ENCODE results near the gene EVI2A. TPM values are rescaled to one million over a fixed set of nuclear protein-coding genes. Genes with fewer than 3 reads are reported as not detected.

Gene EVI2A
- total and polyA plus RNA-seq, 8 donors: 1.9 to 30.9 (median 2.9) TPM

DNA sequence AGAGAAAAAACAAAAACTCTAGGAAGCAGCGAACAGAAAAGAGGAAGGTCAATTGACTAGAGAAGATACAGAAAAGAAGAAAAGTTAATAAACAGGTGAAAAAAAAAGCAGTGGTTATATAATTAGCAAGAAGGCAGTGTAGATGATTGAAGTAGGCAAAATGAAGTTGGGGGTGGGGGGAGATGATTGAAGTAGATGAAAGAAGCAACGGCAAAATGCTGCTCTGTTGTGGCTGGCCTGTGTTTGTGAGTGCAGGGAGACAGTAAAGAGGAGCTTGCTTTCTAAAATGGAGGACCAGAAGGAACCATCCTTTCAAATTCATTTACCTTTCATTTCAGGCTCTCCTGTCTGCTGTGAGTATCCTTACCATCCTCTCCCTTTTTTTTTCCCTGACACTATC is 11.2 kb downstream of the EVI2A start:
- no peak for ATAC-seq
- Histone ChIP-seq H3K27ac (peak overlapping the region; percentile 51 to 95), H3K4me1 (peaks cover 0 to 33% of the 10 kb centered on the region in 2 donors), H3K4me3 (peak overlapping the region in 1 of 2 donors; percentile 44), H3K9me3 (no peaks in the 10 kb centered on the region), H3K36me3 (peaks cover 0 to 18% of the 10 kb centered on the region in 2 donors), H3K27me3 (no peaks in the 10 kb centered on the region)
- intact Hi-C loops (cut with DNase I): no loop called here
- TF ChIP-seq, protein P1, sequence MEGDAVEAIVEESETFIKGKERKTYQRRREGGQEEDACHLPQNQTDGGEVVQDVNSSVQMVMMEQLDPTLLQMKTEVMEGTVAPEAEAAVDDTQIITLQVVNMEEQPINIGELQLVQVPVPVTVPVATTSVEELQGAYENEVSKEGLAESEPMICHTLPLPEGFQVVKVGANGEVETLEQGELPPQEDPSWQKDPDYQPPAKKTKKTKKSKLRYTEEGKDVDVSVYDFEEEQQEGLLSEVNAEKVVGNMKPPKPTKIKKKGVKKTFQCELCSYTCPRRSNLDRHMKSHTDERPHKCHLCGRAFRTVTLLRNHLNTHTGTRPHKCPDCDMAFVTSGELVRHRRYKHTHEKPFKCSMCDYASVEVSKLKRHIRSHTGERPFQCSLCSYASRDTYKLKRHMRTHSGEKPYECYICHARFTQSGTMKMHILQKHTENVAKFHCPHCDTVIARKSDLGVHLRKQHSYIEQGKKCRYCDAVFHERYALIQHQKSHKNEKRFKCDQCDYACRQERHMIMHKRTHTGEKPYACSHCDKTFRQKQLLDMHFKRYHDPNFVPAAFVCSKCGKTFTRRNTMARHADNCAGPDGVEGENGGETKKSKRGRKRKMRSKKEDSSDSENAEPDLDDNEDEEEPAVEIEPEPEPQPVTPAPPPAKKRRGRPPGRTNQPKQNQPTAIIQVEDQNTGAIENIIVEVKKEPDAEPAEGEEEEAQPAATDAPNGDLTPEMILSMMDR (IDR thresholded peaks at IDR 0.05): no peak
- DNase-seq: no peak

DNA sequence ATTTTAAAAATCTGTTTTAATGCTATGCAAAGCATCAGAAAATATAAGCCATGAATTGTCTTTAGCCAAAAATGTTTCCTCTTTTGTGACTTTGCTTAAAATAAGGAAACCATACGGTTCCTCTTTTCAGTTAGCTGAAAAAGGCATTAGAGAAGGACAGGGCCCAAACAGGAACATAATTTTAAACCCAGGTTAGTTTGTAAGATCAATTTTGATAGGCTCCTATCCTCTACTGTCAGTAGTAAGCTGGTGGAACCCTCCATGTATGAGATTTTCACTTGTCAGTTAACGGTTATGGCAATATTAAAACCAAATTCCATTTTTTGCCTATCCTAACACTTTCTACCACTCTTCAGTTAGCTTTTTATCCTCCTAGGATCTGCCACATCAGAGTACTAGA is 11.9 kb downstream of the EVI2A start:
- peaks cover 0 to 27% of the 10 kb centered on the region in 2 donors for H3K4me1 ChIP-seq
- H3K36me3 ChIP-seq: peaks cover 0 to 25% of the 10 kb centered on the region in 2 donors
- peak overlapping the region; percentile 51 to 95 for H3K27ac ChIP-seq
- intact Hi-C loops (cut with DNase I): no loop called here
- H3K9me3 ChIP-seq: no peaks in the 10 kb centered on the region
- DNase-seq (no peak), ATAC-seq (peak; percentile 35)
- no peaks in the 10 kb centered on the region for H3K27me3 ChIP-seq
- TF ChIP-seq, protein P1 (IDR thresholded peaks at IDR 0.05): no peak
- H3K4me3 ChIP-seq: peak overlapping the region in 1 of 2 donors; percentile 44

GRCh38 chr17:31308372-31309334 is 12.8 kb downstream of the EVI2A start:
- TF ChIP-seq, protein P1 (IDR thresholded peaks at IDR 0.05): no peak
- no peaks in the 10 kb centered on the region for H3K27me3 ChIP-seq
- peak; percentile 47 for ATAC-seq
- intact Hi-C loops (cut with DNase I): no loop called here
- peak overlapping the region in 1 of 2 donors; percentile 44 for H3K4me3 ChIP-seq
- peaks cover 0 to 27% of the 10 kb centered on the region in 2 donors for H3K4me1 ChIP-seq
- peaks cover 0 to 30% of the 10 kb centered on the region in 2 donors for H3K36me3 ChIP-seq
- DNase-seq: no peak
- no peaks in the 10 kb centered on the region for H3K9me3 ChIP-seq
- peak overlapping the region; percentile 51 to 95 for H3K27ac ChIP-seq

GRCh38 chr17:31307640-31308039 is 13.8 kb downstream of the EVI2A start:
- Histone ChIP-seq H3K4me3 (peak overlapping the region in 1 of 2 donors; percentile 44), H3K36me3 (peaks cover 0 to 30% of the 10 kb centered on the region in 2 donors), H3K27me3 (no peaks in the 10 kb centered on the region), H3K4me1 (peaks cover 0 to 27% of the 10 kb centered on the region in 2 donors), H3K9me3 (no peaks in the 10 kb centered on the region), H3K27ac (peak overlapping the region in 1 of 2 donors; percentile 95)
- TF ChIP-seq, protein P1 (IDR thresholded peaks at IDR 0.05): no peak
- ATAC-seq (no peak), DNase-seq (no peak)
- intact Hi-C loops (cut with DNase I): no loop called here

GRCh38 chr17:31299624-31300023 is 21.8 kb downstream of the EVI2A start:
- H3K4me1 ChIP-seq: no peaks in the 10 kb centered on the region
- H3K4me3 ChIP-seq: no peak overlapping the region
- H3K36me3 ChIP-seq: peaks cover 0 to 11% of the 10 kb centered on the region in 2 donors
- DNase-seq: no peak
- TF ChIP-seq, protein P1 (IDR thresholded peaks at IDR 0.05): no peak
- no peaks in the 10 kb centered on the region for H3K9me3 ChIP-seq
- no peaks in the 10 kb centered on the region for H3K27me3 ChIP-seq
- no peak overlapping the region for H3K27ac ChIP-seq
- intact Hi-C loops (cut with DNase I): no loop called here
- no peak for ATAC-seq
